GM06990 (cell line): Measurements from ENCODE around the gene MAML2.

Source experiments
- DNase-seq: peaks from one replicate; pipeline ENCODE4 v3.0.0-alpha.2; 2011; ENCODE audit not compliant: insufficient read length; ENCODE audit errors: extremely low read depth
- H3K27me3 ChIP-seq: replicated peaks from 2 replicates; pipeline ENCODE4 v1.6.0; 2011; ENCODE audit warnings: low read length; ENCODE audit not compliant: control insufficient read depth, insufficient read depth
- H3K36me3 ChIP-seq: 2 replicates; pipeline ENCODE4 v1.5.1; 2011; ENCODE audit warnings: low read length; ENCODE audit not compliant: control insufficient read depth, insufficient read depth
- H3K4me3 ChIP-seq: replicated peaks from 2 replicates; pipeline ENCODE4 v1.5.1; 2011; ENCODE audit warnings: low read depth, mild to moderate bottlenecking, control low read depth, low read length
- CTCF ChIP-seq: IDR thresholded peaks from 2 replicates; pipeline ENCODE4 v1.5.1; 2011; ENCODE audit warnings: low read length, control low read depth, mild to moderate bottlenecking, inconsistent platforms; ENCODE audit not compliant: insufficient read depth, poor library complexity, severe bottlenecking

MAML2 gene

DNA sequence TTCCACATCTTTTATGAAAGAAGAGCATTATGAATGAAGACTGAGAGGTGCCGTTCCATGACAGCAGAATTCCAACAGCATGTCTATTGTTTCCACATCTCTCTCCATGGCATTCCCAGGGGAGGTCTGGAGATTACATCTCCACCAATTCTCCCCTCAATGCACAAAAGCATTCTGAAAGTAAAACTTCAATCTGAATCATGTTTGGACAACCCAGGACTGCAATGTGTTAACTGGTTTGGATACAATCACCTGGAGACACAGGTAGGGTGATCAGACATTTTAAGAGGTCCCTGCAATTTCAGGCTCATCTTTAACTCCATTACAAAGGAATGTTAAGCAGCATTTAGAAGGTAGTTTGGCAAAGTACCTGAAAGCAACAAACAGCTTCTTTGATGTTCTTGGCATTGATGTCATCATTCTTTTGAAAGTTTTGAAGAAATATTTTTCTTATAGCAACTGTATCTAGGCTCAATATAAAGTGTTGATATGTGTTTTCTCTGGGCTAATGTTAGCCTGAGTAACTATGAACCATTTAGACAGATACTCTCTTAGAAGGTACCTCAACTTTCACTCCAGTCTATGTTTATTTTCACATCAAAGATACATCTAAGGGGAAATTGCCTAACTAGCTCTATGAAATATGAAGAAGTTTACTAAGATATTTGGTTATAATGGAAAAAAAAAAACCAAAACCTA is 237.6 kb downstream of the MAML2 start:
- no peak for TF ChIP-seq CTCF
- Histone ChIP-seq H3K36me3 (no peaks in the 10 kb centered on the region), H3K4me3 (no peak overlapping the region), H3K27me3 (no peaks in the 10 kb centered on the region)
- no peak for DNase-seq

DNA sequence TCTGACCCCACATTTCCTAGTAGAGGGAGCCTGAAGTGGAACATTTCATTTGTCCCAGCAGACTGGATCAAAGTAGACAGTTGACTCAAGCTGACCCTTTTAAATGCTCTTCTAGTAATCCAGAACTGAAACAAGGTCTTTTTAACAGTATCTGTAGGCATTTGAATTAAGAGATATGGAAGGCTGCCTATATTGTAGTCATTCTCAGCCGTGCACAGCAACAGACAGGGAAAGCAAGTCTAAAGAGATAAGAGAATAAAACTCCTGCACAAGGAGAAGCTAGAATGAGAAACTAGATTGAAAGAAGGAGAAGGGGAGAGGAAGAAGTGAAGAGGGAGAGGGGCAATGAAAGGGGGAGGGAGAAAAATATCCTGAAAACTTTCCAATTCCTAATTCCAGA is 238.5 kb downstream of the MAML2 start:
- Histone ChIP-seq H3K27me3 (no peaks in the 10 kb centered on the region), H3K36me3 (no peaks in the 10 kb centered on the region), H3K4me3 (no peak overlapping the region)
- TF ChIP-seq CTCF, result no peak
- no peak for DNase-seq

DNA sequence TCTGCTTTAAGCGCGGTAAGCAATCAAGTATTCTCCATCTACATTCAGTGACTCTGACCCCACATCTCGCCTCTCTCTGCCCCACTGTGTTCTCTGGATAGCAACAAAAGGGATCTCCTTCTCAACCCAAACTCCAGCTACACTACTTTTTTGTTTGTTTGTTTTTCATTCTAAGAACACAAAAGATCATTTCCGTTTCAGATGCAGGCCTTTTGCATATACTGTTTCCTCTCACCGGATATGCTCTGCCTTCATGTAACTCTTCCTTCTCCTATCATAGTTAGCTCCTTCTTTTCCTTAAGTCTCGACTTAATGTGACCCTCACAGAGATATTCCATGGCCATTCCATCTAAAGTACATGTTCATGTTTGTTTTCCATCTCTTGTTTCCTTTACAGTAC is 239.3 kb downstream of the MAML2 start:
- Histone ChIP-seq H3K27me3 (no peaks in the 10 kb centered on the region), H3K4me3 (no peak overlapping the region), H3K36me3 (no peaks in the 10 kb centered on the region)
- DNase-seq, result no peak
- no peak for TF ChIP-seq CTCF

GRCh38 chr11:96103102-96103501 is 239.9 kb downstream of the MAML2 start:
- no peak overlapping the region for H3K4me3 ChIP-seq
- TF ChIP-seq CTCF, result no peak
- DNase-seq, result no peak
- H3K27me3 ChIP-seq, result no peaks in the 10 kb centered on the region
- no peaks in the 10 kb centered on the region for H3K36me3 ChIP-seq

DNA sequence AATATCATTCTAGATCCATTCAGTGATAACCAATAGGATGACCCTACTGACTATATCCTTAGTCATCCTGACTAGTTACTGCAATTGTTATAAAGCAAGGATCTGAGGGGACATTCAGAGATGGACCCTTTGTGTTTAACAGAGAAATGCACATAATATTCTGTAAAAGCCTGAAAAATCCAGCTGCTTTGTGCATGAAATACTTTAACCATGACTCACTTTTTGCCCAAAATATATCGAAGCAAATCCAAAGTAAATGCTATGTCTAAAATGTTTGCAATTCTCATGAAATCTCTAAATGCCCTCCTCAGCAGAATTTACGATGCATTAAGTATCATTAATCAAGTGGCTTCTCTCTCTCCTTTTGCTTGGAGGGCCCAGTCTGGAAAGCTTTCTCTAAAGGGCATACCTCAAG is 240.3 kb downstream of the MAML2 start:
- TF ChIP-seq CTCF, result no peak
- DNase-seq, result no peak
- no peaks in the 10 kb centered on the region for H3K36me3 ChIP-seq
- H3K27me3 ChIP-seq, result no peaks in the 10 kb centered on the region
- no peak overlapping the region for H3K4me3 ChIP-seq

- H3K27me3 ChIP-seq, result no peaks in the 10 kb centered on the region
- no peak overlapping the region for H3K4me3 ChIP-seq
- no peaks in the 10 kb centered on the region for H3K36me3 ChIP-seq
- no peak for TF ChIP-seq CTCF
- DNase-seq, result no peak
These were observed 241.8 kb downstream of the MAML2 start for GRCh38 chr11:96101146-96101545.
